HFFc6 (cell line): ENCODE data around the gene KITLG. TPM values are rescaled to one million over a fixed set of nuclear protein-coding genes. Genes with fewer than 3 reads are reported as not detected.
A peak's percentile ranks its signal among the peaks of the same experiment; 100 is the strongest.
"Not testable (repeated sequence)": the region's sequence is repeated elsewhere in the genome, so short reads cannot be mapped to it uniquely, and the experiment has no call there.

Experiments
- DNase-seq: peaks from one replicate; pipeline ENCODE4 v3.0.0-alpha.2; 2018
- H3K27ac Mint-ChIP-seq: 2 replicates; pipeline ENCODE4 v1.8.0; 2020; ENCODE audit warnings: mild to moderate bottlenecking, mixed read lengths
- H3K27me3 Mint-ChIP-seq: 2 replicates; pipeline ENCODE4 v1.8.0; 2021; ENCODE audit warnings: mild to moderate bottlenecking, moderate library complexity, mixed read lengths; ENCODE audit not compliant: insufficient read depth
- H3K36me3 Mint-ChIP-seq: 2 replicates; pipeline ENCODE4 v1.8.0; 2021; ENCODE audit warnings: low read depth, mixed read lengths
- H3K4me1 Mint-ChIP-seq: 2 replicates; pipeline ENCODE4 v1.8.0; 2020; ENCODE audit warnings: low read depth, mixed read lengths
- H3K4me3 Mint-ChIP-seq: 2 replicates; pipeline ENCODE4 v1.8.0; 2020; ENCODE audit warnings: mild to moderate bottlenecking, moderate library complexity, mixed read lengths
- H3K9me3 Mint-ChIP-seq: 2 replicates; pipeline ENCODE4 v1.8.0; 2020; ENCODE audit warnings: mild to moderate bottlenecking, mixed read lengths
- total RNA-seq, 6 experiments: library from RNA; stranded (reverse); fragmentation: NEBNext Ultra II Directional; extraction: Animal tissue kit (Norgen Biotek cat#: 25700); gene quantifications; 2 replicates in 1 of 6; 3 replicates in 5 of 6; pipeline ENCODE4 v1.2.3, GENCODE V29; 2021
- TF ChIP-seq, protein P1 (sequence below): fragments of 200-600 bp; sonication (generic); IDR thresholded peaks from 2 replicates; pipeline ENCODE4 v1.5.0; 2021; ENCODE audit warnings: antibody characterized with exemption, mild to moderate bottlenecking

The KITLG gene
- total RNA-seq, 6 experiments from 2014 or later = 44.4 to 91.2 (median 74.2) TPM

DNA sequence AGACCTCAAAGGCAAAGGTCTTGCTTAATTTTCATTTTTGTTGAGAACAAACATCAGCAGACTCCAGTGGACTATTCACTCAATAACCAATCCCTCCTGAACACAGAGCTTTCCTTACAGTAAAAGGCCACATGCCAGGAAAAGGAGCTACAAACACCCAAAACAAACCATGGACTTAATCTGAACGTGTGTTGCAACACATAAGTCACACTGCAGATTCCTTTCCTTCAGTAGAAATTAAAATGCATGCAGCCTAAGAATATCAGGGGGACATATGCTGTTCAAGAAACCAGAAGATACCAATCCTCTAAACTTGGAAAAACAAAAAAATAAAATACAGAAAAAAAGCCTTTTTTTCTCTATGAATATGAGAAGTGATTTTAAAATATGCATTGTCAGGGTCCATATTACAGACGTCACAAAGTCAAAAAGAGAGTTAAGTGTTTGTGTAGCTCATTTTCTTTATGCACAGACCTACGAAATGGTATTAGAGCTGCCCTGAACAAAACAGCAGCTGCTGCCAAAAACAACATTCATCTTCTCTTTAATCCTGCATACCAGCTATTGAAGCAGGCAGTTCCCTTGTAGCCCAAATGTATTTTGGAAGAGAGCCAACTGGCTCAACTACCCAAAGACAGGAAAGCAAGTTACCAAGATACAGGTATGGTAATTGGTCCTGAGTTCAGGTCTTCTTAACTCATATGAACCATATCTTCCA, 26.2 kb downstream of the KITLG start:
- Mint-ChIP-seq H3K4me3 (peak overlapping the region; percentile 40), H3K27ac (peak overlapping the region; percentile 81)

DNA sequence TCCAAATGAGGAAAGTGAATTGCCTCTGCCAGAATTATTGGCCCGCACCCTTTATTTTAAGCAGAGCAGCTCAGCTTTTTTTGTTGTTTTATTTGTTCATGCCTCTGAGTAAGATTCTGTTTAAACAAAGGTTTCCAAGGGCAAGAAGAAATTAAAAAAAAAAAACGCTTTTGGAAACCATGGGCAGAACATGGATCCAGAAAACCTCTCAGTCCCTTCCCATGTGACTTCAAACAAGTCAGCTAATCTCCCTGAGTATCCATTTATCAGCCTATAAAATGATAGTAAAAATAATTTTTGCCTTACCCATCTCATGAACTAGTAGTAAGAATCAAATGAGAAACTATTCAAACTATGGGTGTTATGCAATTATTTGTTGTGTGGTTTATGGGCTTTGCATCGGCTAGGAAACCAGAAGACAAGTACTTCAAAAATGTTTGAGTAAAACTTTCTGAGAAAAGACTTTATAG, 27.6 kb downstream of the KITLG start:
- Mint-ChIP-seq H3K27me3 (peaks cover 1% of the 10 kb centered on the region; the same call in 1 of the 2 replicates), H3K27ac (peak overlapping the region; percentile 81), H3K9me3 (no peaks in the 10 kb centered on the region), H3K4me3 (peak overlapping the region; percentile 16; the same call in 1 of the 2 replicates), H3K36me3 (peaks cover 27% of the 10 kb centered on the region), H3K4me1 (peaks cover 85% of the 10 kb centered on the region)
- DNase-seq = peak; percentile 75
- TF ChIP-seq, protein P1, sequence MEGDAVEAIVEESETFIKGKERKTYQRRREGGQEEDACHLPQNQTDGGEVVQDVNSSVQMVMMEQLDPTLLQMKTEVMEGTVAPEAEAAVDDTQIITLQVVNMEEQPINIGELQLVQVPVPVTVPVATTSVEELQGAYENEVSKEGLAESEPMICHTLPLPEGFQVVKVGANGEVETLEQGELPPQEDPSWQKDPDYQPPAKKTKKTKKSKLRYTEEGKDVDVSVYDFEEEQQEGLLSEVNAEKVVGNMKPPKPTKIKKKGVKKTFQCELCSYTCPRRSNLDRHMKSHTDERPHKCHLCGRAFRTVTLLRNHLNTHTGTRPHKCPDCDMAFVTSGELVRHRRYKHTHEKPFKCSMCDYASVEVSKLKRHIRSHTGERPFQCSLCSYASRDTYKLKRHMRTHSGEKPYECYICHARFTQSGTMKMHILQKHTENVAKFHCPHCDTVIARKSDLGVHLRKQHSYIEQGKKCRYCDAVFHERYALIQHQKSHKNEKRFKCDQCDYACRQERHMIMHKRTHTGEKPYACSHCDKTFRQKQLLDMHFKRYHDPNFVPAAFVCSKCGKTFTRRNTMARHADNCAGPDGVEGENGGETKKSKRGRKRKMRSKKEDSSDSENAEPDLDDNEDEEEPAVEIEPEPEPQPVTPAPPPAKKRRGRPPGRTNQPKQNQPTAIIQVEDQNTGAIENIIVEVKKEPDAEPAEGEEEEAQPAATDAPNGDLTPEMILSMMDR = no peak

More for the DNA sequence above, 26.2 kb downstream of the KITLG start:
- H3K27me3 Mint-ChIP-seq = peaks cover 1% of the 10 kb centered on the region; the same call in 1 of the 2 replicates
- peaks cover 35% of the 10 kb centered on the region for H3K36me3 Mint-ChIP-seq
- peak; percentile 32 for DNase-seq
- H3K4me1 Mint-ChIP-seq = peaks cover 86% of the 10 kb centered on the region
- H3K9me3 Mint-ChIP-seq = no peaks in the 10 kb centered on the region
- TF ChIP-seq, protein P1 = no peak

DNA sequence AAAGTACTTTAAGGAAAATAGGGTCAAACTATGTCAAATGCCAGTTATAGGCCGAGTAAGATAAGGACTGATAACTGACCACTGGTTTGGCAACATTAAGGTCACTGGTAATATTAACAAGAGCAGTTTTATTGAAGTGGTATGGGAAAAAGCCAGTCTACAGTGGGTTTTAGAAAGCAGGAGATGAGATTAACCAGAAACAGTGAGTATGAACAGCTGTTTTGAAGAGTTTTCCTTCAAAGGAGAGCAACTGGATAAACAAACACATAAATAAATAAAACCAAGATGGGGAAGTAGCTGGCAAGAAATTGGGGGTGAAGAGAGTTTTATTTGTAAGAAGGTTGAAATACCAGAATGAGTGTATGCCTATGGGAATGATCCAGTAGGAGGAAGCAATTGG, 30.3 kb downstream of the KITLG start:
- Mint-ChIP-seq H3K27ac (no peak overlapping the region), H3K4me3 (no peak overlapping the region), H3K9me3 (no peaks in the 10 kb centered on the region), H3K27me3 (peaks cover 1% of the 10 kb centered on the region; the same call in 1 of the 2 replicates), H3K36me3 (peaks cover 18% of the 10 kb centered on the region), H3K4me1 (peaks cover 87% of the 10 kb centered on the region)
- TF ChIP-seq, protein P1 = no peak
- no peak for DNase-seq

DNA sequence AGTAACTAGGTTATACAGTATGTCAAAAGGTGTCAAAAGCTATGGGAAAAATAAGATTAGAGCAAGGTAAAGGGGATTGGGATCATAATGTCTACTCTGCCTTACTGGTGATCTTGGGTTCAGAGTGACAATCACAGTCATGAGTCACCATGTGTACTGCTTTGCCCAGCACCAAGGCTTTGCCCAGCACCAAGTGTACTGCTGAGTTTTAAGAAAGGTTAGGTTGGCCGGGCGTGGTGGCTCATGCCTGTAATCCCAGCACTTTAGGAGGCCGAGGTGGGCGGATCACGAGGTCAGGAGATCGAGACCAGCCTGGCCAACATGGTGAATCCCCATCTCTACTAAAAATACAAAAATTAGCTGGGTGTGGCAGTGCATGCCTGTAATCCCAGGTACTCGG, 32.3 kb downstream of the KITLG start:
- not testable (repeated sequence) for DNase-seq, H3K4me3 Mint-ChIP-seq, H3K27me3 Mint-ChIP-seq, H3K9me3 Mint-ChIP-seq, H3K27ac Mint-ChIP-seq
- Mint-ChIP-seq H3K4me1 (peaks cover 75% of the 10 kb centered on the region), H3K36me3 (peaks cover 38% of the 10 kb centered on the region)

DNA sequence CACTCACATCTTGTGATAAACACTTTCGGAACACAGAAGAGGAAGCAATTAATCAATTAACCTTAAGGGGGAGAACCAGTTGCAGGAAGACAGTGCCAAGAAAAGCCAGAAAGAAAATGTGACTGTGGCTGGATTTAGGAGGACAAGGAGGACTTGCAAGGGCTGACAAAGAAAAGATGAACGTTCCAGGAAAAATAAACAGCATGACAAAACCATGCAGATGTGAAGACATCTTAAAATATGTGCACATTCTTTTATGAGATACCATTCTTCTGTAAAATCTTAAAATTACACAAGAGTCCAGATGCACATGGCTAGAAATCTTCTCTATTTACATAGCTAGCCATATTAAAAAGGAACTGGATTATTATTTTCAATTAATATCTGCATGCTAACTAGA, 33.4 kb downstream of the KITLG start:
- Mint-ChIP-seq H3K36me3 (peaks cover 49% of the 10 kb centered on the region), H3K9me3 (peaks cover 5% of the 10 kb centered on the region; the same call in 1 of the 2 replicates), H3K27ac (peak overlapping the region; percentile 8), H3K4me1 (peaks cover 64% of the 10 kb centered on the region), H3K27me3 (peaks cover 1% of the 10 kb centered on the region; the same call in 1 of the 2 replicates), H3K4me3 (peak overlapping the region; percentile 20)
- TF ChIP-seq, protein P1 = no peak
- peak; percentile 30 for DNase-seq

DNA sequence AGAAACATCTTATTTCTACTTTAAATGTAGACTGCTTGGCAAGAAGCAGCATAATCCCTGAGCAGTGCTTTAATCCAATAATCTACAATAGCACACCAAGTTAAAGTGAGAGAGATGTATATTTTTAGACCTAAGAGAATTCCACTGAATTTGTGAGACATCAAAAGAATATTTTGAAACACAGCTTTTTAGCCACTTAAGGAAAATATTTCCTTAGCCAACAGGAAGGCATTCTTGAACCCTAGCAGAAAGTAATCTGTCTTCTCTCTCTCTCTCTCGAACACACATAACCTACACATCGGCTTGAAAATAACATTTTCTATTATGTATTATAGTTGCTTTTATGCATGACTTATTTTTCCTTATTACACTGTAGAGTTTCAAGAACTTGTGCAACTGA, 34.0 kb downstream of the KITLG start:
- Mint-ChIP-seq H3K4me1 (peaks cover 63% of the 10 kb centered on the region), H3K27ac (peak overlapping the region; percentile 8; the same call in 1 of the 2 replicates), H3K36me3 (peaks cover 53% of the 10 kb centered on the region), H3K4me3 (peak overlapping the region; percentile 20), H3K27me3 (peaks cover 1% of the 10 kb centered on the region; the same call in 1 of the 2 replicates), H3K9me3 (peaks cover 5% of the 10 kb centered on the region; the same call in 1 of the 2 replicates)
- TF ChIP-seq, protein P1 = no peak
- no peak for DNase-seq
